Parathyroid adenoma (tissue), 2 donors: ENCODE measurements around the gene USP31.

Source experiments
- H2AFZ ChIP-seq: fragments of 300-600 bp; sonication (generic); one replicate; pipeline ENCODE4 v1.7.0; 2017; ENCODE audit warnings: antibody characterized with exemption, mild to moderate bottlenecking
- H3K27ac ChIP-seq: fragments of 300-600 bp; sonication (generic); one replicate; pipeline ENCODE4 v1.7.0; 2017
- H3K27me3 ChIP-seq: fragments of 300-600 bp; sonication (generic); one replicate; pipeline ENCODE4 v1.7.0; 2017; ENCODE audit warnings: low read length; ENCODE audit not compliant: control insufficient read depth, insufficient read depth
- H3K36me3 ChIP-seq: fragments of 300-600 bp; sonication (generic); one replicate; pipeline ENCODE4 v1.7.0; 2017; ENCODE audit warnings: low read length; ENCODE audit not compliant: control insufficient read depth, insufficient read depth
- H3K4me1 ChIP-seq: fragments of 300-600 bp; sonication (generic); one replicate; pipeline ENCODE4 v1.7.0; 2017; ENCODE audit warnings: control low read depth
- H3K4me2 ChIP-seq: fragments of 300-600 bp; sonication (generic); one replicate; pipeline ENCODE4 v1.7.0; 2017; ENCODE audit warnings: low read length
- H3K4me3 ChIP-seq: fragments of 300-600 bp; sonication (generic); one replicate; pipeline ENCODE4 v1.7.0; 2017; ENCODE audit warnings: low read depth, low read length
- H3K79me2 ChIP-seq: fragments of 300-600 bp; sonication (generic); one replicate; pipeline ENCODE4 v1.7.0; 2017; ENCODE audit warnings: control low read depth
- H3K9ac ChIP-seq: fragments of 300-600 bp; sonication (generic); one replicate; pipeline ENCODE4 v1.7.0; 2017; ENCODE audit warnings: mild to moderate bottlenecking
- H3K9me3 ChIP-seq: fragments of 300-600 bp; sonication (generic); one replicate; pipeline ENCODE4 v1.7.0; 2017; ENCODE audit warnings: low read length; ENCODE audit not compliant: control insufficient read depth
- TF ChIP-seq, protein P1 (sequence below): fragments of 300-600 bp; sonication (generic); IDR thresholded peaks from one replicate; pipeline ENCODE4 v1.7.0; 2017; ENCODE audit warnings: antibody characterized with exemption, mild to moderate bottlenecking
- donor health status: primary hyperparathyroidism.

USP31 gene

DNA sequence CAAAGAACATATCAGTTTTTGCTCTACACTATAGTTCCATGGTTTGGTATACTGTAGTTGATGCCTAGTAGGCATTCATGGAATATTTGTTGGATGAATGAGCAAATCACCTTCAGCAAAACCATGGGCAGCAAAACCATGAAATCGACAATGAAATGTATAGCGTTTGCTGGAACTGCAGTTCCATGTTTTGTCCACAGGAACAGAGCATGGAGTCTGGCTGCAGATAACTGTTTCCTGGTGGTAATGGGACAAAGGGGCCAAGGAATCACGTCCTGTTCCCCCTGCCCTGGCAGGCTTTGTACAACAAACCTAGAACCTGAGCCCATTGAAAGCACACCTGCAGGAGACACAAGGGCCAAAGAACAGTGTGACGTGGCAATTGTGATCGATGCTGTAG, 101.1 kb downstream of the USP31 start:
- H2AFZ ChIP-seq: no peak overlapping the region
- H3K27me3 ChIP-seq: no peaks in the 10 kb centered on the region
- H3K27ac ChIP-seq: no peak overlapping the region
- no peaks in the 10 kb centered on the region for H3K36me3 ChIP-seq
- no peaks in the 10 kb centered on the region for H3K79me2 ChIP-seq
- no peak overlapping the region for H3K4me2 ChIP-seq
- H3K9me3 ChIP-seq: no peaks in the 10 kb centered on the region
- TF ChIP-seq, protein P1, sequence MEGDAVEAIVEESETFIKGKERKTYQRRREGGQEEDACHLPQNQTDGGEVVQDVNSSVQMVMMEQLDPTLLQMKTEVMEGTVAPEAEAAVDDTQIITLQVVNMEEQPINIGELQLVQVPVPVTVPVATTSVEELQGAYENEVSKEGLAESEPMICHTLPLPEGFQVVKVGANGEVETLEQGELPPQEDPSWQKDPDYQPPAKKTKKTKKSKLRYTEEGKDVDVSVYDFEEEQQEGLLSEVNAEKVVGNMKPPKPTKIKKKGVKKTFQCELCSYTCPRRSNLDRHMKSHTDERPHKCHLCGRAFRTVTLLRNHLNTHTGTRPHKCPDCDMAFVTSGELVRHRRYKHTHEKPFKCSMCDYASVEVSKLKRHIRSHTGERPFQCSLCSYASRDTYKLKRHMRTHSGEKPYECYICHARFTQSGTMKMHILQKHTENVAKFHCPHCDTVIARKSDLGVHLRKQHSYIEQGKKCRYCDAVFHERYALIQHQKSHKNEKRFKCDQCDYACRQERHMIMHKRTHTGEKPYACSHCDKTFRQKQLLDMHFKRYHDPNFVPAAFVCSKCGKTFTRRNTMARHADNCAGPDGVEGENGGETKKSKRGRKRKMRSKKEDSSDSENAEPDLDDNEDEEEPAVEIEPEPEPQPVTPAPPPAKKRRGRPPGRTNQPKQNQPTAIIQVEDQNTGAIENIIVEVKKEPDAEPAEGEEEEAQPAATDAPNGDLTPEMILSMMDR: no peak
- H3K9ac ChIP-seq: no peak overlapping the region
- H3K4me1 ChIP-seq: no peaks in the 10 kb centered on the region
- H3K4me3 ChIP-seq: no peak overlapping the region

GRCh38 chr16:23045025-23045424, 104.2 kb downstream of the USP31 start:
- Histone ChIP-seq H3K9me3 (no peaks in the 10 kb centered on the region), H2AFZ (no peak overlapping the region), H3K4me1 (no peaks in the 10 kb centered on the region), H3K9ac (no peak overlapping the region), H3K79me2 (no peaks in the 10 kb centered on the region), H3K4me3 (no peak overlapping the region), H3K36me3 (no peaks in the 10 kb centered on the region), H3K27ac (no peak overlapping the region), H3K27me3 (no peaks in the 10 kb centered on the region), H3K4me2 (no peak overlapping the region)
- TF ChIP-seq, protein P1: no peak

DNA sequence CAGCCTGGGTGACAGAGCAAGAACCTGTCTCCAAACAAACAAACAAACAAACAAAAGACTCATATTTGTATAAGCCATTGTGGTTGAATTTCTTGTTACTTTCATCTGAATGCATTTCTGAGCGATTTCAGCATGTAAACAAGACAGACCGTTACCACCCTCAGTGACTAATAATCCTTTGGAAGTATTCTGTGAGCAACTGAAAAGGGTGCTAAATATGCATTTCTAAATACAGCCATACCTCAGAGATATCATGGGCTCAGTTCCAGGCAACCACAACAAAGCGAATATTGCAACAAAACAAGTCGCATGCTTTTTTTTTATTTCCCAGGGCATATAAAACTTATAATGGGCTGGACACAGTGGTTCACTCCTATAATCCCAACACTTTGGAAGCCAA, 109.0 kb downstream of the USP31 start:
- Histone ChIP-seq H3K4me3 (no peak overlapping the region), H3K36me3 (no peaks in the 10 kb centered on the region), H3K9ac (no peak overlapping the region), H3K4me2 (no peak overlapping the region), H3K4me1 (no peaks in the 10 kb centered on the region), H3K27me3 (no peaks in the 10 kb centered on the region), H3K9me3 (no peaks in the 10 kb centered on the region), H3K27ac (no peak overlapping the region), H2AFZ (no peak overlapping the region), H3K79me2 (no peaks in the 10 kb centered on the region)
- TF ChIP-seq, protein P1: no peak

GRCh38 chr16:23039118-23039517, 110.1 kb downstream of the USP31 start:
- H3K4me2 ChIP-seq: no peak overlapping the region
- no peaks in the 10 kb centered on the region for H3K36me3 ChIP-seq
- H3K9me3 ChIP-seq: no peaks in the 10 kb centered on the region
- no peak overlapping the region for H3K4me3 ChIP-seq
- no peaks in the 10 kb centered on the region for H3K4me1 ChIP-seq
- no peaks in the 10 kb centered on the region for H3K27me3 ChIP-seq
- H3K79me2 ChIP-seq: no peaks in the 10 kb centered on the region
- TF ChIP-seq, protein P1: no peak
- no peak overlapping the region for H2AFZ ChIP-seq
- H3K9ac ChIP-seq: no peak overlapping the region
- H3K27ac ChIP-seq: no peak overlapping the region

GRCh38 chr16:23035240-23035639, 114.0 kb downstream of the USP31 start:
- TF ChIP-seq, protein P1: no peak
- no peaks in the 10 kb centered on the region for H3K79me2 ChIP-seq
- no peak overlapping the region for H3K4me2 ChIP-seq
- H3K9ac ChIP-seq: no peak overlapping the region
- no peak overlapping the region for H3K27ac ChIP-seq
- no peaks in the 10 kb centered on the region for H3K4me1 ChIP-seq
- H3K9me3 ChIP-seq: no peaks in the 10 kb centered on the region
- no peak overlapping the region for H2AFZ ChIP-seq
- H3K27me3 ChIP-seq: no peaks in the 10 kb centered on the region
- H3K4me3 ChIP-seq: no peak overlapping the region
- no peaks in the 10 kb centered on the region for H3K36me3 ChIP-seq
